D341Med (cell line): Measurements from ENCODE around the gene PDE9A.

ENCODE experiments used
- DNase-seq: peaks from one replicate; pipeline ENCODE4 v3.0.0; 2012; ENCODE audit warnings: low spot score

PDE9A gene

GRCh38 chr21:42672699-42673458, 19.5 kb downstream of the PDE9A start:
- no peak for DNase-seq

- DNase-seq: no peak
Observed at GRCh38 chr21:42673633-42674328, 20.4 kb downstream of the PDE9A start.

DNA sequence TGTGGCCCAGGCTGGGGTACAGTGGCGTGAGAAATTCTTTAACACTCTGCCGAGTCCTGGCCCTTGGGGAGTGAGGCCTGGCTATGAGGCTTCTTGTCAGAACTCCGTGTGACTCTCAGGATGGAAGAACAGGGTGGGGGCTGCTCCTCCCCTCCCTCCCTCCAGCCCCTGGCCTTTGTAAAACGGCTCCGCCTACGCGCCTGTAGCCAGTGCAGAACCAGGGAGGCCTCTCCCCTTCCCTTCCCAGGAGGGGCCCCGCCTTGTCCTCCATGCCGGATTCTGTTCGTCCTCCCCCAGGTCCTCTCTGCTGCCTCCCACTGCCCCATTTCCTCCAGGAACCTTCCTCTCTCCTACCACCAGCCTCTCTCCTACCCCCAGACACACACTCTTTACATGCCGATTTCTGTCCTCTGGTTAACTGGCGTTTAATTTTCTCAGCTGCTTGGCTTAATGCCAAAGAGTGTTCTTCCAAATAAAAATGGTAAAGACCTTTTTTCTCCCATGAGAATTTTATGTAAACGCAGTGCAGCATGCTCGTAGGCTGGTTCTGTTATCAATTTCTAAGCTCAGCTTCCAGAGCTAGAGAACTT, 21.0 kb downstream of the PDE9A start:
- no peak for DNase-seq

- no peak for DNase-seq
Observed at GRCh38 chr21:42675403-42675802, 22.0 kb downstream of the PDE9A start.

- DNase-seq: peak; percentile 30
Observed at GRCh38 chr21:42676808-42677207, 23.4 kb downstream of the PDE9A start.

DNA sequence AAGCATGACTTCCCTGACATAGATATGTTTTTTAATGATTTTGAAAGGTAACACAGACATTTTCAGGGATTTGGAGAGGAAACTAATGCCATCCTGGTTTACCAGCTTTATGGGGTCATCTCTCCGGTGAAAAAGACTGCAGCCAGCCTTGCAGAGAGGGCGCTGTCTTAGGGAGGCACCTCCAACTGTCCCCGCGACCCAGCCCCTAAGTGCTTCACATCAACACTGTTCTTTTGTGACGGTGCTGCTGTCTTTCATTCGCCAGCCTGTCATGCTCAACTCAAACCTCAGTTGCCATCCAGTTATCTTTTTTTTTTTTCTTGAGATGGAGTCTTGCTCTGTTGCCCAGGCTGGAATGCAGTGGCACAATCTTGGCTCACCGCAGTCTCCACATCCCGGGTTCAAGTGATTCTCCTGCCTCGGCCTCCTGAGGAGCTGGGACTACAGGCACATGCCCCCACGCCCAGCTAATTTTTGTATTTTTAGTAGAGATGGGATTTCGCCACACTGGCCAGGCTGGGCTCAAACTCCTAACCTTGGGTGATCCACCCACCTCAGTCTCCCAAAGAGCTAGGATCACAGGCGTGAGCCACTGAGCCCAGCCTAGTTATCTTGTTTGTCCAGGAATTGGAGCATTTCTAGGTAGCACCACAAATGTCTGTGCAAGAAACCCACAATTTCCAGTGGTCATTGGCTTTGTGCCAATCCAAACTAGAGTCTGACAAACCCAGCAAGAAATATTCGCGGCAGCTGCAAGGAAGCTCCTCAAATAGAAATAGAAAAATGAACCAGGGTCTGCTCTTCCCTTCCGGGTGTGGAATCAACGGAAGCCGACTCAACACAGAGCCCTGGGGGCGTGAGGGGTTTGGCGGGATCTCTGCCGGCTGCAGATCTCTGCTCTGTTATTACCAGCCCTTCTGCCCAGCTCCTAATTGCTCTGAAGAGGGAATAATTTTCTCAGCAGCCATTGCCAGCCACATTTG, 24.2 kb downstream of the PDE9A start:
- DNase-seq: no peak

DNA sequence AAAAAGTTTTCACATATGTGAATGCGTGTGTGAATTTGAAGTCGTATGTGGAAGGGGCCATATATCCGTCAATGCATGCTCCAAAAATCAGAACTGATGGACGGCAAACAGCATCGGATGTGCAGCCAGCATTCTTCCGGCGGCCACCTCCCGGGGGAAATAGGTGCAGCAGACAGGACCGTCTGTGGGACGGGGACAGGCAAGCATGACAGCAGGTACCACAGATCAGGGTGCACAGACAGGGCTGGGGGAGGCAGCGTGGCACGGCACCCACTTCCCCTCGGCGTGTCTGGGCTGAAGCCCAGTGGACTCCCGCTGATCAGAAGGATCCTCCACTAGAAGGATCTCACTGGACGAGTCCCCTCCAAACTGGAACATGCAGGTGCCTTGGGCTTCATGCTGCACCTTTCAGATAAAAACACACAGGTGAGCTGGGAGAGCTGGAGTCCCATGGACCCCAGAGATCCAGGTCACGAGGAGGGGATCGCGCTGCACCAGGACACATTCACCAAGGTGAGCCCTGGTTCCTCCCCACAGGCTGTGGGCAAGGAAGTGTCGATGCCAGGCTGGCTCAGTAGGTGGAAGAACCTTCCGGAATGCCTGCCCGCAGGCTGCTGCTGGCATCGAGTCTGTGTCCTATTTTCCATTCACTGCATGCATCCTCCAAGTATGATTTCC, 25.3 kb downstream of the PDE9A start:
- no peak for DNase-seq

GRCh38 chr21:42679319-42680057, 26.1 kb downstream of the PDE9A start:
- no peak for DNase-seq

DNA sequence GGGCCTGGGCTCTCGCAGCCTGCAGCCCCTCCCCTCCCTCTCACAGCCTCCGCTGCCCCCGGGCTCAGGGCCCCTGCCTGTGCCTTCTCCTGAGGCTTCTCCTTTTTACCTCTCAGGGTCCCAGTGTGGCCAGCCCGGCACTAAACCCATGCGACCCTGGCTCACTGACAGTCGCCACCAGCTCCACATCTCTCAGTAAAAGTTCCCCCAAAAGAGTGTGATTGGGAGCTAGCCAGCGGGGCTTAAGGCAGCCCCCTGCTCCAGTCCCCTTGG, 26.6 kb downstream of the PDE9A start:
- no peak for DNase-seq

GRCh38 chr21:42680429-42680828, 27.0 kb downstream of the PDE9A start:
- DNase-seq: no peak

GRCh38 chr21:42681296-42682206, 28.1 kb downstream of the PDE9A start:
- DNase-seq: peak; percentile 28

GRCh38 chr21:42682661-42683210, 29.3 kb downstream of the PDE9A start:
- DNase-seq: no peak

- DNase-seq: peak; percentile 28
Observed at GRCh38 chr21:42683371-42684108, 30.1 kb downstream of the PDE9A start.

DNA sequence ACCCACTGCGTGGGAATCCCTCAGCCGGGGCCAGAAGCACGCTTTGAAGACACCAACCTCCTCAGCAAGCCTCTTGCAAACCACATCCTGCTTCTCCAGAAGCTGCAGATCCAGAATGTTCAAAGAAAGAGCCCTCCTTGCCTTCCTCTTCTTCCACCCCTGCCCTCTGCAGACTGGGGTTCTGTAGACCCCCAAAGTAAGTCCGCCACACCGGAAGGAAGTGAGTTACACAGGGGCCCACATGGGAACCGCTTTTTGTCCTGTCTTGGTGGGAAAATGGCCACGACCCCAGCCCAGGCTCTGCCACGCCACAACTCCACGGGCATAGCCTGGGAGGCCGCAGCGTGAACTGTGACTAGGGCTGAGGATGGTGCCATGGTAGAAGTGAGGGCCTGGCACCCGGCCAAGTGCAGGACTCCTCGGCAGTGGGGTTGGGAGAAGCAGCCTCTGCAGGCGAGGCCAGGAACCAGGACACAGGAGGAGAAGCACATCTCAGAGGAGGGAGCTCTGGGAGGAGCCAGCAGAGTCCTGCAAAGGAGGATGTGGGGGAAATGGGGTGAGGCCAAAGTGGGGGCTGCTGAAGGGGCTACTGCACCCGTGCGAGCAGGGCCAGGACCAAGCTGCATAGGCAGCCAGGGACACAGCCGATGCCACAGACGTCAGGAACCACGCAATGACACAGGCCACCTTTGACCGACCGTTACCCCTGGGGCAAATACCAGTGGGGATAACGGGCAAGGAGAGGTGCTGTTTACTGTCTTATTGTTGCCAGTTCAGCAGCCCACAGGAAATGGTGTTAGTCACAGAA, 30.9 kb downstream of the PDE9A start:
- DNase-seq: peak; percentile 35

- DNase-seq: no peak
Observed at GRCh38 chr21:42685036-42685435, 31.6 kb downstream of the PDE9A start.

DNA sequence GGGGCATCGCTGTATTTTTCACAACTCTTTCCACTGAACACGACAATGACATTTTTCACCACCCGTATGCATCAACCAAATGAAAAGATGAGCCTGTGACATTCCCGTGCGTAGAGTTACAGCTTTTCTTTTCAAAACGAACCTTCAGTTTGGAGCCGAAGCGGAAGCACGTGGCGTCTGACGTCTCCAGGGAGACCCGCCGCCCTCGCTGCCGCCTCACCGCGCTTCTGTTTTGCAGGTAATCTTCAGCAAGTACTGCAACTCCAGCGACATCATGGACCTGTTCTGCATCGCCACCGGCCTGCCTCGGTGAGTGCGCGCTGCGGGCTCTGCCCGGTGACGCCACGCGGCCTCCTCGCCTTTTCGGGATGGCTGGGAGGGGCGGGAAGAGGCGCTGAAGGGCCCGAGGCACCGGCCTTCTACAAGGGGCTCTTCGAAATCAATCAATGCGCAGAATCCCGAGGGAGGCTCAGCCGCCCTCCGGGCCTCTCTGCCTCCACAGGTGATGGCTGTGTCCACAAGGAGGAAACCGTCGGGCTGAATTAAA, 32.6 kb downstream of the PDE9A start:
- DNase-seq: peak; percentile 25

GRCh38 chr21:42687796-42688195, 34.4 kb downstream of the PDE9A start:
- no peak for DNase-seq
